Suprapubic skin (tissue), 4 donors: Measurements from ENCODE around the gene EXTL2. TPM values are rescaled to one million over a fixed set of nuclear protein-coding genes. Genes with fewer than 3 reads are reported as not detected.

ENCODE experiments used
- DNase-seq, 2 donors: peaks; one replicate each; pipeline ENCODE4 v3.0.0-alpha.2; 2019; ENCODE audit warnings: low spot score in 2 of 2
- H3K27ac ChIP-seq: fragments of 200-600 bp; sonication (generic); one replicate; pipeline ENCODE4 v1.5.1; 2019
- H3K27me3 ChIP-seq: fragments of 200-600 bp; sonication (generic); one replicate; pipeline ENCODE4 v1.5.1; 2019
- H3K36me3 ChIP-seq: fragments of 200-600 bp; sonication (generic); one replicate; pipeline ENCODE4 v1.5.1; 2019
- H3K4me1 ChIP-seq: fragments of 200-600 bp; sonication (generic); one replicate; pipeline ENCODE4 v1.5.1; 2019
- H3K4me3 ChIP-seq: fragments of 200-600 bp; sonication (generic); one replicate; pipeline ENCODE4 v1.5.1; 2019; ENCODE audit warnings: mild to moderate bottlenecking
- H3K9me3 ChIP-seq: fragments of 200-600 bp; sonication (generic); one replicate; pipeline ENCODE4 v1.5.1; 2019
- EP300 ChIP-seq: sonication (generic); formaldehyde crosslinking; IDR thresholded peaks from one replicate; pipeline ENCODE4 v1.6.1; 2017; ENCODE audit warnings: antibody characterized with exemption
- POLR2A ChIP-seq, 2 donors: fragments of 450-650 bp; IDR thresholded peaks; one replicate each; pipeline ENCODE4 v1.6.1; 2017; ENCODE audit warnings: antibody characterized with exemption in 2 of 2, mild to moderate bottlenecking in 2 of 2, moderate library complexity in 2 of 2
- POLR2AphosphoS5 ChIP-seq, 3 donors: sonication (generic); formaldehyde crosslinking; IDR thresholded peaks; one replicate each; pipeline ENCODE4 v1.6.1; 2017; ENCODE audit warnings: antibody characterized with exemption in 3 of 3
- whole genome bisulfite sequencing: methylation state at CpG from one replicate; pipeline ENCODE4 v1.1.5; 2018; 5-methylcytosine and 5-hydroxymethylcytosine counted together
- total RNA-seq, 4 donors: library from RNA; depleted of rRNA; stranded (reverse); fragments of >200 nt; gene quantifications; one replicate each; pipeline ENCODE4 v1.1.0, GENCODE V29; 2016
- TF ChIP-seq, protein P1 (sequence below), 2 donors: fragments of 200-600 bp in 1 of 2; fragments of 450-650 bp in 1 of 2; sonication (generic) in 1 of 2; IDR thresholded peaks; one replicate each; pipeline ENCODE4 v1.5.1; 2016 to 2019; ENCODE audit warnings: antibody characterized with exemption in 2 of 2, mild to moderate bottlenecking in 1 of 2, moderate library complexity in 1 of 2

The EXTL2 gene
- total RNA-seq, 4 donors from 2014 or later = 3.8 to 5.9 (median 5.0) TPM

DNA sequence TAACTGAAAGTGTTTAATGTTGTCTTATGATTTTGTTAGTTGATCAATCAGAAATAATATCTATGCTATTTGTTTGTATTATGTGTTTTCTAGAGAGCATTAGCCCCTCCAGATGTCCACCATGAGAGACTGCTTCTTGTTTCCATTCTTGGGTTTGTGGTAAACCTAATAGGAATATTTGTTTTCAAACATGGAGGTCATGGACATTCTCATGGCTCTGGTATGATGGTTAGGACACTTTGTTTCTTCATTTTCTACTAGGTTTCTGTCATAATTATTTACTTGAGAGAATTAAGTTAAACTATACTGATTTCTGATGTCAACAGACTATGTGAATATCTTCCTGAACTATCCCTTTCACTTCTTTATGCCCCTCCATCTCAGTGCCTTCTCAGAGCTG lies 17.4 kb upstream of the EXTL2 start:
- Histone ChIP-seq H3K9me3 (no peaks in the 10 kb centered on the region), H3K4me3 (no peak overlapping the region), H3K27me3 (no peaks in the 10 kb centered on the region), H3K36me3 (peaks cover 85% of the 10 kb centered on the region), H3K4me1 (no peaks in the 10 kb centered on the region), H3K27ac (no peak overlapping the region)
- DNase-seq = no peak
- TF ChIP-seq POLR2A (IDR thresholded peaks at IDR 0.05) = no peak
- TF ChIP-seq, protein P1, sequence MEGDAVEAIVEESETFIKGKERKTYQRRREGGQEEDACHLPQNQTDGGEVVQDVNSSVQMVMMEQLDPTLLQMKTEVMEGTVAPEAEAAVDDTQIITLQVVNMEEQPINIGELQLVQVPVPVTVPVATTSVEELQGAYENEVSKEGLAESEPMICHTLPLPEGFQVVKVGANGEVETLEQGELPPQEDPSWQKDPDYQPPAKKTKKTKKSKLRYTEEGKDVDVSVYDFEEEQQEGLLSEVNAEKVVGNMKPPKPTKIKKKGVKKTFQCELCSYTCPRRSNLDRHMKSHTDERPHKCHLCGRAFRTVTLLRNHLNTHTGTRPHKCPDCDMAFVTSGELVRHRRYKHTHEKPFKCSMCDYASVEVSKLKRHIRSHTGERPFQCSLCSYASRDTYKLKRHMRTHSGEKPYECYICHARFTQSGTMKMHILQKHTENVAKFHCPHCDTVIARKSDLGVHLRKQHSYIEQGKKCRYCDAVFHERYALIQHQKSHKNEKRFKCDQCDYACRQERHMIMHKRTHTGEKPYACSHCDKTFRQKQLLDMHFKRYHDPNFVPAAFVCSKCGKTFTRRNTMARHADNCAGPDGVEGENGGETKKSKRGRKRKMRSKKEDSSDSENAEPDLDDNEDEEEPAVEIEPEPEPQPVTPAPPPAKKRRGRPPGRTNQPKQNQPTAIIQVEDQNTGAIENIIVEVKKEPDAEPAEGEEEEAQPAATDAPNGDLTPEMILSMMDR (IDR thresholded peaks at IDR 0.05) = no peak
- no peak for TF ChIP-seq EP300
- no peak for TF ChIP-seq POLR2AphosphoS5 (IDR thresholded peaks at IDR 0.05)

DNA sequence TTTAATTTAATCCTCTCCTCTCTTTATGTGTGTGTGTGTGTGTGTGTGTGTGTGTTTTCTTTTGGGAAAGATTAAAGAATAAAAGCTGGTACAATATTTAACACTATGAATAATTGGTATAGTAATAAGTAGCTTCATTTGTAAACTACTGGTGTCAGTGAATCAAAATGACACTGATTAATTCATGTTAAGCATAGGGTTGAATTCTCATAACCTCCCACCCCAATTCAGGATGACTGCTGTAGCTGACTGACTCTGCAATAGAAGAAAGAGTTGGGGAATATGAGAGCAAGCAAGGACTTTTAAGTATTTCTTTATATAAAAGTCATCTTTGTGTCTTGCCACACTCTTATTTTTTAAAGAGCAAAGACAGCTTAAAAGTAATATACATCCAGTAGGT lies 14.4 kb upstream of the EXTL2 start:
- Histone ChIP-seq H3K27ac (no peak overlapping the region), H3K36me3 (peaks cover 83% of the 10 kb centered on the region), H3K4me1 (no peaks in the 10 kb centered on the region), H3K9me3 (no peaks in the 10 kb centered on the region), H3K4me3 (no peak overlapping the region), H3K27me3 (no peaks in the 10 kb centered on the region)
- TF ChIP-seq POLR2AphosphoS5 (IDR thresholded peaks at IDR 0.05) (no peak), EP300 (no peak), POLR2A (IDR thresholded peaks at IDR 0.05) (no peak)
- TF ChIP-seq, protein P1 (IDR thresholded peaks at IDR 0.05) = no peak
- no peak for DNase-seq

DNA sequence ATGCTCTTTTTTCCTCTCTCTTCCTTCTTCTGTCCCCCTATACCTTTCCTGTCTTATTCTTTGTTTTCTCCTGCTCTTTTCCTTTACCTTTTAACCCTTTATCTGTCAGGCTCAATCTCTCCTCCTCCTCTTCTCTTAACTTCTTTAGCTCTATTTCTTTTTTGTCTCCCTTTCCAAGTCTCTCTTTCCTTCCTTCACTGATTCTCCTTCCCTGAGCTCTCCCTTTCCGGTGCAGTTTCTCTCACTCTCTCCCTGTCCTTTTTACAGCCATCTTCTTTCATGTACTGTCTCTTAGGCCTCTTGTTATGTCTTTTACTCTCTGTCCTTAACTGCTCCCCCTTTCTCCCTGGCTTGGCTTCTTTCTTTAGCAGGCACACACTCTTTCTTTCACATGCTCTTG lies 13.2 kb upstream of the EXTL2 start:
- Histone ChIP-seq H3K9me3 (no peaks in the 10 kb centered on the region), H3K36me3 (peaks cover 71% of the 10 kb centered on the region), H3K4me1 (no peaks in the 10 kb centered on the region), H3K27me3 (no peaks in the 10 kb centered on the region), H3K4me3 (no peak overlapping the region), H3K27ac (no peak overlapping the region)
- DNase-seq = no peak
- TF ChIP-seq, protein P1 (IDR thresholded peaks at IDR 0.05) = no peak
- TF ChIP-seq EP300 (no peak), POLR2AphosphoS5 (IDR thresholded peaks at IDR 0.05) (no peak), POLR2A (IDR thresholded peaks at IDR 0.05) (no peak)
- WGBS = 96% methylated on average over 1 of the region's 1 CpG

DNA sequence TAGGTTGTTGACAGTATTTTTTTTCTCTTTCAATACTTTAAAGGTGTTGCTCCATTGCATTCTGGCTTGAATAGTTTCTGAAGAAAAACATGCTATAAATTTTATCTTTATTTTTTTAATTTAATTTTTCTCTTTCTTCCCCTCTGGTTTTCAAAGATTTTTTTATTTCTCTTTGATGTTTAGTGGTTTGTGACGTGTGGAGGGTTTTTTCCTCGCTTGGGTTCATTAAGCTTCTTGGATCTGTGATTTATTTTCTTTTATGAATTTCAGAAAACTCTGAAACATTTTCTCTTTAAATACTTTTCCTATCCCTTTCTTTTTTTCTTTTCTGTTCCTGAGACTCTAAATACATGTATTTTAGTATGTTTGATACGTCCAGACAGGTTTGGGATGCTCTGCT lies 10.5 kb upstream of the EXTL2 start:
- Histone ChIP-seq H3K4me3 (no peak overlapping the region), H3K9me3 (no peaks in the 10 kb centered on the region), H3K27me3 (no peaks in the 10 kb centered on the region), H3K4me1 (no peaks in the 10 kb centered on the region), H3K36me3 (peaks cover 62% of the 10 kb centered on the region), H3K27ac (no peak overlapping the region)
- TF ChIP-seq EP300 (no peak), POLR2A (IDR thresholded peaks at IDR 0.05) (no peak), POLR2AphosphoS5 (IDR thresholded peaks at IDR 0.05) (no peak)
- TF ChIP-seq, protein P1 (IDR thresholded peaks at IDR 0.05) = no peak
- no peak for DNase-seq
- WGBS = 96% methylated on average over 3 of the region's 3 CpGs

DNA sequence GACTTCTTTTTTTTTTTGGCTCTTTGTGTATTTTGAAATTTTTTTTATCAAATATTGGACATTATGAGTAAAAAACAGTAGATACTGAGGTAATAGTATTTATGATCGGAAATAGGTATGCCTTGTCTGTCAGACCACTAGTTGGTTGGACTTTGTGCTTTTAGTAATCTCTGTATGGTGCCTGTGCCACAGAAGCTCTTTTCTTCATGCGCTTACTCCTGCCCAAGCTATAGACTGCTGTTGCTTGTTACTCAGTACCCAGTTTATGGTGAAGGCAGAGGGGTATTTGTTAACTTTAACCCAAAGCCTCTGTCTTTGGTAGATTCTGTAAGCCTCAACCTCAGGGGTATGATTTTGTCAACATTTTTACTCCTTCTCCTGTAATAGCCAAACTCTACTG lies 9.9 kb upstream of the EXTL2 start:
- Histone ChIP-seq H3K27me3 (no peaks in the 10 kb centered on the region), H3K4me1 (no peaks in the 10 kb centered on the region), H3K36me3 (peaks cover 62% of the 10 kb centered on the region), H3K27ac (no peak overlapping the region), H3K4me3 (no peak overlapping the region), H3K9me3 (no peaks in the 10 kb centered on the region)
- WGBS = 97% methylated on average over 2 of the region's 2 CpGs
- no peak for DNase-seq
- TF ChIP-seq POLR2A (IDR thresholded peaks at IDR 0.05) (no peak), POLR2AphosphoS5 (IDR thresholded peaks at IDR 0.05) (no peak), EP300 (no peak)
- TF ChIP-seq, protein P1 (IDR thresholded peaks at IDR 0.05) = no peak
